Middle frontal gyrus (tissue), 1 donor: ENCODE measurements around the gene GBF1.
A peak's percentile ranks its signal among the peaks of the same experiment; 100 is the strongest.

Source experiments
- DNase-seq: peaks from one replicate; pipeline ENCODE4 v3.0.0-alpha.2; 2015; ENCODE audit warnings: low spot score; ENCODE audit errors: extremely low spot score

The GBF1 gene

GRCh38 chr10:102394079-102394800 lies 148.9 kb downstream of the GBF1 start:
- DNase-seq = peak; percentile 49

- no peak for DNase-seq
Measured at GRCh38 chr10:102394801-102395399, 149.6 kb downstream of the GBF1 start.

- DNase-seq = peak; percentile 50
Measured at GRCh38 chr10:102395400-102396316, 150.3 kb downstream of the GBF1 start, which contains the start of gene NFKB2. Gene NFKB2, plus strand, starts transcription at chr10:102395705. Its CDS starts 255 bp downstream, at chr10:102395960.

- DNase-seq = no peak
Measured at GRCh38 chr10:102396317-102396650, 151.0 kb downstream of the GBF1 start.

- DNase-seq = no peak
Measured at GRCh38 chr10:102396730-102397151, 151.4 kb downstream of the GBF1 start.

GRCh38 chr10:102397222-102398171 lies 152.2 kb downstream of the GBF1 start:
- DNase-seq = no peak

GRCh38 chr10:102398172-102399020 lies 153.1 kb downstream of the GBF1 start:
- DNase-seq = no peak

- peak; percentile 78 for DNase-seq
Measured at GRCh38 chr10:102399217-102400021, 154.1 kb downstream of the GBF1 start.

GRCh38 chr10:102400076-102400475 lies 154.7 kb downstream of the GBF1 start:
- DNase-seq = no peak

- no peak for DNase-seq
Measured at GRCh38 chr10:102400598-102401341, 155.4 kb downstream of the GBF1 start.

GRCh38 chr10:102401342-102401654 lies 156.0 kb downstream of the GBF1 start:
- no peak for DNase-seq

GRCh38 chr10:102401735-102402511 lies 156.6 kb downstream of the GBF1 start:
- DNase-seq = no peak

- DNase-seq = no peak
Measured at GRCh38 chr10:102402512-102402896, 157.2 kb downstream of the GBF1 start.

GRCh38 chr10:102403115-102403514 lies 157.8 kb downstream of the GBF1 start:
- DNase-seq = no peak

GRCh38 chr10:102404361-102405107 lies 159.2 kb downstream of the GBF1 start:
- no peak for DNase-seq

- no peak for DNase-seq
Measured at GRCh38 chr10:102405108-102405571, 159.8 kb downstream of the GBF1 start.

GRCh38 chr10:102405632-102406031 lies 160.3 kb downstream of the GBF1 start:
- DNase-seq = no peak
